ENCODE measurements around the gene ITGAD. TPM values are rescaled to one million over a fixed set of nuclear protein-coding genes. Genes with fewer than 3 reads are reported as not detected.

ITGAD gene
- total and polyA plus RNA-seq, 2 of the 4 experiments (the other 2 are of a cell fraction) = not detected

GRCh38 chr16:31467151-31467773 lies 74.1 kb downstream of the ITGAD start:
- no TSS peak for BruUV-seq (replicated peaks)
- 100% methylated on average over 1 of the region's 5 CpGs; no CpG with 5 or more reads in 1 of the 2 experiments for WGBS, 2 experiments (ENCODE audit: extremely low coverage in 2 of 2, insufficient read length in 1 of 2)
- DNase-seq = no peak
- ChIA-PET POLR2A (ENCODE audit: unreplicated experiment) (no interaction called here), CTCF (interaction anchor here (0.6 kb wide), 1 partner anchor 510 kb away, joined by 3 read pairs; the partner anchor contains the start of gene SETD1A)
- H3K23ac ChIP-seq (ENCODE audit: low read depth, low read length) = no peak overlapping the region
- H3K4me2 ChIP-seq (ENCODE audit: low read depth, low read length) = no peak overlapping the region
- H3K27ac ChIP-seq (ENCODE audit: insufficient read depth, low read length) = no peak overlapping the region
- H3K9me3 ChIP-seq (ENCODE audit: control insufficient read depth, insufficient read depth, low read length) = no peaks in the 10 kb centered on the region
- no peak overlapping the region for H2BK120ac ChIP-seq (ENCODE audit: low read depth, low read length)
- no peak overlapping the region for H4K5ac ChIP-seq (ENCODE audit: low read depth, low read length)
- no peaks in the 10 kb centered on the region for H3K27me3 ChIP-seq (ENCODE audit: control insufficient read depth, insufficient read depth, low read length)
- peaks cover 8 to 17% of the 10 kb centered on the region in 2 experiments for H3K79me1 ChIP-seq (ENCODE audit: low read depth in 1 of 2, low read length in 2 of 2)
- no peak for ATAC-seq (ENCODE audit: low read depth)
- no peak overlapping the region for H3K9ac ChIP-seq (ENCODE audit: low read depth, low read length)
- H3K9me1 ChIP-seq (ENCODE audit: insufficient read depth, low read length) = peaks cover 11% of the 10 kb centered on the region; the same call in 1 of the 2 replicates
- H3K4me3 ChIP-seq (ENCODE audit: insufficient read depth, low read depth, low read length) = no peak overlapping the region
- H4K91ac ChIP-seq (ENCODE audit: insufficient read depth, low read depth, low read length) = no peak overlapping the region
- no peak overlapping the region for H3K4ac ChIP-seq (ENCODE audit: low read depth, low read length)
- intact Hi-C loops (cut with micrococcal nuclease) = no loop called here
- H2AK9ac ChIP-seq (replicated peaks; ENCODE audit: low read depth, low read length, poor library complexity) = peak overlapping the region; percentile 87
- no peak overlapping the region for H2AK5ac ChIP-seq (ENCODE audit: low read depth, low read length)
- peaks cover 28% of the 10 kb centered on the region for H3K36me3 ChIP-seq (ENCODE audit: control insufficient read depth, insufficient read depth, low read length)
- H2BK5ac ChIP-seq (ENCODE audit: low read depth, low read length, poor library complexity, severe bottlenecking) = no peak overlapping the region
- H3K18ac ChIP-seq (ENCODE audit: low read depth, low read length) = no peak overlapping the region
- no peak overlapping the region for H4K8ac ChIP-seq (ENCODE audit: low read depth in 2 of 2, low read length in 2 of 2)
- no peak overlapping the region for H2AFZ ChIP-seq (replicated peaks; ENCODE audit: low read length, poor library complexity)
- H3K14ac ChIP-seq (replicated peaks; ENCODE audit: low read depth, low read length) = no peak overlapping the region
- no peak for TF ChIP-seq USF2 (IDR thresholded peaks at IDR 0.05; ENCODE audit: low read depth, low read length)
- TF ChIP-seq MAZ (IDR thresholded peaks at IDR 0.05; ENCODE audit: borderline replicate concordance, low read depth, low read length) = no peak
- no peak for TF ChIP-seq RFX5 (IDR thresholded peaks at IDR 0.05; ENCODE audit: low read depth, low read length)
- no peak for TF ChIP-seq ELK1 (IDR thresholded peaks at IDR 0.05; ENCODE audit: borderline replicate concordance, low read depth, low read length)
- no peak for TF ChIP-seq RAD21 (IDR thresholded peaks at IDR 0.05; ENCODE audit: low read length)
- TF ChIP-seq NFE2L2 (IDR thresholded peaks at IDR 0.05; ENCODE audit: low read depth, low read length) = no peak
- TF ChIP-seq CEBPB (IDR thresholded peaks at IDR 0.05; ENCODE audit: low read depth, low read length) = no peak
- no peak for TF ChIP-seq SMC3 (IDR thresholded peaks at IDR 0.05; ENCODE audit: low read depth, low read length)
- TF ChIP-seq RCOR1 (IDR thresholded peaks at IDR 0.05; ENCODE audit: insufficient replicate concordance, low read length) = no peak
- no peak for TF ChIP-seq MAFK (IDR thresholded peaks at IDR 0.05; ENCODE audit: low read depth, low read length)
- no peaks in the 10 kb centered on the region; the same call in 1 of the 2 replicates for H4K20me1 ChIP-seq (ENCODE audit: insufficient read depth, low read length)
- H2BK20ac ChIP-seq (ENCODE audit: low read depth, low read length) = no peak overlapping the region
- peaks cover 7% of the 10 kb centered on the region for H3K4me1 ChIP-seq (ENCODE audit: control insufficient read depth, insufficient read depth, low read length)
- H3K56ac ChIP-seq (ENCODE audit: extremely low read depth, insufficient read depth, low read length) = no peak overlapping the region
- in situ Hi-C loops (cut with MboI; ENCODE audit: low sequenced_read_pairs) = loop anchor here (10.0 to 25.0 kb wide), 2 partner anchors 392 to 395 kb away; partner anchors contain the start of genes ZNF267, ZNF646 and ZNF668
- no peak overlapping the region for H2BK15ac ChIP-seq (ENCODE audit: low read depth, low read length)
- dilution Hi-C loops (cut with HindIII; ENCODE audit: low sequenced_read_pairs, unreplicated experiment) = no loop called here
